DMS153 treated with DMSO at 0.1 percent for 48 hours (cell line): ENCODE data around the gene SCAF1.

Experiments used
- DNase-seq: peaks from one replicate; lab custom pipeline; 2025; ENCODE audit not compliant: unreplicated experiment; lab: John Stamatoyannopoulos, UW

The SCAF1 gene

GRCh38 chr19:49645592-49645991, 3.6 kb downstream of the SCAF1 start:
- no peak for DNase-seq

- DNase-seq: no peak
Measured at GRCh38 chr19:49645995-49646394, 4.0 kb downstream of the SCAF1 start.

GRCh38 chr19:49646586-49646985, 4.6 kb downstream of the SCAF1 start:
- no peak for DNase-seq

- no peak for DNase-seq
Measured at GRCh38 chr19:49651029-49651819, 9.2 kb downstream of the SCAF1 start.

- DNase-seq: no peak
Measured at GRCh38 chr19:49651820-49652550, 10.0 kb downstream of the SCAF1 start.

- no peak for DNase-seq
Measured at GRCh38 chr19:49652551-49653465, 10.8 kb downstream of the SCAF1 start.

GRCh38 chr19:49653466-49653806, 11.4 kb downstream of the SCAF1 start:
- no peak for DNase-seq

- DNase-seq: no peak
Measured at GRCh38 chr19:49654581-49654980, 12.6 kb downstream of the SCAF1 start.

- DNase-seq: no peak
Measured at GRCh38 chr19:49655570-49656455, 13.8 kb downstream of the SCAF1 start.

GRCh38 chr19:49656456-49657109, 14.6 kb downstream of the SCAF1 start:
- no peak for DNase-seq

GRCh38 chr19:49657493-49658138, 15.6 kb downstream of the SCAF1 start:
- DNase-seq: no peak

- no peak for DNase-seq
Measured at GRCh38 chr19:49658139-49658517, 16.1 kb downstream of the SCAF1 start.

- DNase-seq: no peak
Measured at GRCh38 chr19:49658566-49659442, 16.8 kb downstream of the SCAF1 start.

GRCh38 chr19:49660338-49660961, 18.4 kb downstream of the SCAF1 start:
- DNase-seq: no peak

- no peak for DNase-seq
Measured at GRCh38 chr19:49662011-49662410, 20.0 kb downstream of the SCAF1 start.

GRCh38 chr19:49663224-49663623, 21.2 kb downstream of the SCAF1 start:
- no peak for DNase-seq

- DNase-seq: peak; percentile 75
Measured at GRCh38 chr19:49664171-49665035, 22.4 kb downstream of the SCAF1 start.
